Naive thymus-derived CD8-positive, alpha-beta T cell (primary cell): ENCODE results near the gene SLC26A1. TPM values are rescaled to one million over a fixed set of nuclear protein-coding genes. Genes with fewer than 3 reads are reported as not detected.

Source experiments
- ATAC-seq, 2 donors: fragments of 150-1000 bp; cut with Tn5 transposase in 1 of 2; sonication (Bioruptor Pico), chemical (Tn5 transposase) in 1 of 2; 1 replicate in 1 of 2; 2 replicates in 1 of 2; pipeline ENCODE4 v1.10.0; 2021; ENCODE audit warnings: mild to moderate bottlenecking in 2 of 2, moderate library complexity in 2 of 2
- POLR2A ChIA-PET: fragments of 350-600 bp; sonication (Branson Sonifier 250); formaldehyde crosslinking; loops from one replicate; lab custom pipeline; 2021; ENCODE audit warnings: antibody characterized with exemption; lab: Charles Lee
- DNase-seq, 10 donors: peaks; one replicate each; pipeline versions ENCODE4 v3.0.0 to v3.0.0-alpha.2; 2020 to 2022
- H3K27ac Mint-ChIP-seq, 10 donors: one replicate each; pipeline ENCODE4 v1.8.0; 2020 to 2022; ENCODE audit warnings: mild to moderate bottlenecking in 10 of 10, mixed read lengths in 10 of 10, moderate library complexity in 4 of 10, inconsistent platforms in 1 of 10
- H3K27me3 Mint-ChIP-seq, 5 donors: one replicate each; pipeline ENCODE4 v1.8.0; 2021 to 2022; ENCODE audit warnings: mixed read lengths in 5 of 5
- H3K36me3 Mint-ChIP-seq, 3 donors: one replicate each; pipeline ENCODE4 v1.8.0; 2020 to 2022; ENCODE audit warnings: mixed read lengths in 3 of 3, mild to moderate bottlenecking in 2 of 3, inconsistent platforms in 1 of 3
- H3K4me1 Mint-ChIP-seq, 4 donors: one replicate each; pipeline ENCODE4 v1.8.0; 2021 to 2022; ENCODE audit warnings: mixed read lengths in 4 of 4
- H3K4me3 Mint-ChIP-seq, 10 donors: one replicate each; pipeline ENCODE4 v1.8.0; 2020 to 2022; ENCODE audit warnings: mild to moderate bottlenecking in 10 of 10, mixed read lengths in 10 of 10, moderate library complexity in 6 of 10, inconsistent platforms in 1 of 10
- H3K9me3 Mint-ChIP-seq, 9 donors: one replicate each; pipeline ENCODE4 v1.8.0; 2020 to 2022; ENCODE audit warnings: mixed read lengths in 9 of 9, mild to moderate bottlenecking in 3 of 9, inconsistent platforms in 1 of 9, moderate library complexity in 1 of 9
- polyA plus RNA-seq, 3 donors: library from polyadenylated mRNA; unstranded; fragments of 300-500 nt; fragmentation: Illumina TruSeq; gene quantifications; one replicate each; pipeline ENCODE4 v1.2.3, GENCODE V29; 2021
- total RNA-seq, 8 experiments: library from RNA in 2 of 8; stranded (reverse) in 2 of 8; gene quantifications; one replicate each; pipeline ENCODE4 v1.2.3 and lab custom pipeline; 2021 to 2026

Gene SLC26A1
- total and polyA plus RNA-seq, 5 experiments from 2014 or later = 0.39 to 1.3 (median 0.72) TPM

GRCh38 chr4:1015179-1015578 lies 22.0 kb upstream of the SLC26A1 start:
- DNase-seq = no peak
- no peak overlapping the region for H3K4me3 Mint-ChIP-seq
- no peaks in the 10 kb centered on the region for H3K36me3 Mint-ChIP-seq
- H3K4me1 Mint-ChIP-seq = peaks cover 6 to 14% (median 10%) of the 10 kb centered on the region in 4 donors
- no peak for ATAC-seq
- POLR2A ChIA-PET = no interaction called here
- no peak overlapping the region for H3K27ac Mint-ChIP-seq
- no peaks in the 10 kb centered on the region for H3K27me3 Mint-ChIP-seq
- no peaks in the 10 kb centered on the region for H3K9me3 Mint-ChIP-seq

- Mint-ChIP-seq H3K4me1 (peaks cover 6 to 14% (median 10%) of the 10 kb centered on the region in 4 donors), H3K27ac (peak overlapping the region in 1 of 10 donors; percentile 1), H3K27me3 (no peaks in the 10 kb centered on the region), H3K36me3 (no peaks in the 10 kb centered on the region), H3K9me3 (no peaks in the 10 kb centered on the region), H3K4me3 (peak overlapping the region in 7 of 10 donors; percentile 29 to 68 (median 52))
- ATAC-seq = no peak
- no peak for DNase-seq
- POLR2A ChIA-PET = interaction anchor here (0.7 kb wide), 1 partner anchor 12 kb away, joined by 3 read pairs; no protein-coding TSS in a partner anchor
These were observed 21.3 kb upstream of the SLC26A1 start for GRCh38 chr4:1014291-1015167.

- peak overlapping the region in 9 of 10 donors; percentile 29 to 68 (median 52) for H3K4me3 Mint-ChIP-seq
- peaks cover 0 to 3% (median 0%) of the 10 kb centered on the region in 3 donors for H3K36me3 Mint-ChIP-seq
- peaks cover 1 to 10% (median 6%) of the 10 kb centered on the region in 5 donors for H3K27me3 Mint-ChIP-seq
- no peak for DNase-seq
- H3K9me3 Mint-ChIP-seq = no peaks in the 10 kb centered on the region
- POLR2A ChIA-PET = no interaction called here
- peaks cover 9 to 20% (median 16%) of the 10 kb centered on the region in 4 donors for H3K4me1 Mint-ChIP-seq
- H3K27ac Mint-ChIP-seq = no peak overlapping the region
- no peak for ATAC-seq
These were observed 20.2 kb upstream of the SLC26A1 start for GRCh38 chr4:1013225-1014073.

GRCh38 chr4:1012034-1012739 lies 19.0 kb upstream of the SLC26A1 start:
- peak in 6 of 10 donors; percentile 12 to 41 (median 32) for DNase-seq
- H3K4me3 Mint-ChIP-seq = peak overlapping the region; percentile 60 to 88 (median 67)
- POLR2A ChIA-PET = no interaction called here
- ATAC-seq = peak in 1 of 2 donors; percentile 3
- peaks cover 9 to 20% (median 17%) of the 10 kb centered on the region in 4 donors for H3K4me1 Mint-ChIP-seq
- H3K27ac Mint-ChIP-seq = peak overlapping the region in 1 of 10 donors; percentile 51
- no peaks in the 10 kb centered on the region for H3K9me3 Mint-ChIP-seq
- peaks cover 4 to 22% (median 15%) of the 10 kb centered on the region in 5 donors for H3K27me3 Mint-ChIP-seq
- peaks cover 0 to 3% (median 1%) of the 10 kb centered on the region in 3 donors for H3K36me3 Mint-ChIP-seq

GRCh38 chr4:1011666-1012033 lies 18.4 kb upstream of the SLC26A1 start:
- H3K27me3 Mint-ChIP-seq = peaks cover 8 to 28% (median 20%) of the 10 kb centered on the region in 5 donors
- peaks cover 0 to 3% (median 1%) of the 10 kb centered on the region in 3 donors for H3K36me3 Mint-ChIP-seq
- ATAC-seq (peak in 1 of 2 donors; percentile 3), DNase-seq (no peak)
- peak overlapping the region in 4 of 10 donors; percentile 43 to 60 (median 51) for H3K4me3 Mint-ChIP-seq
- H3K4me1 Mint-ChIP-seq = peaks cover 9 to 20% (median 17%) of the 10 kb centered on the region in 4 donors
- POLR2A ChIA-PET = interaction anchor here (3.2 kb wide), 1 partner anchor 25 kb away, joined by 12 read pairs; the partner anchor contains the start of gene IDUA
- no peak overlapping the region for H3K27ac Mint-ChIP-seq
- H3K9me3 Mint-ChIP-seq = no peaks in the 10 kb centered on the region

- POLR2A ChIA-PET = interaction anchor here (1.1 to 3.2 kb wide), 4 partner anchors 24 to 238 kb away, joined by 4 to 12 read pairs (median 8); partner anchors contain the start of genes CTBP1 and IDUA
- Mint-ChIP-seq H3K4me1 (peaks cover 9 to 20% (median 17%) of the 10 kb centered on the region in 4 donors), H3K9me3 (no peaks in the 10 kb centered on the region), H3K4me3 (peak within 1 kb of the TSS; percentile 83 to 96 (median 92)), H3K27me3 (peaks cover 8 to 33% (median 23%) of the 10 kb centered on the region in 5 donors), H3K36me3 (peaks cover 0 to 3% (median 1%) of the 10 kb centered on the region in 3 donors), H3K27ac (peak within 1 kb of the TSS; percentile 81 to 97 (median 94))
- peak; percentile 75 to 94 (median 84) for DNase-seq
- ATAC-seq = peak; percentile 55 to 67
These were observed 17.9 kb upstream of the SLC26A1 start, which contains the start of gene FGFRL1 for GRCh38 chr4:1011022-1011665. Gene FGFRL1, plus strand, starts transcription at chr4:1011626. Its CDS starts 860 bp downstream, at chr4:1012486.

- peak overlapping the region; percentile 83 to 96 (median 92) for H3K4me3 Mint-ChIP-seq
- peaks cover 0 to 3% (median 1%) of the 10 kb centered on the region in 3 donors for H3K36me3 Mint-ChIP-seq
- DNase-seq (peak; percentile 45 to 78 (median 58)), ATAC-seq (peak; percentile 35 to 52)
- POLR2A ChIA-PET = interaction anchor here (0.9 to 3.2 kb wide), 9 partner anchors 24 to 336 kb away, joined by 3 to 12 read pairs (median 4); partner anchors contain the start of genes CTBP1, GAK, IDUA and MYL5
- peak overlapping the region; percentile 81 to 97 (median 94) for H3K27ac Mint-ChIP-seq
- peaks cover 8 to 39% (median 25%) of the 10 kb centered on the region in 5 donors for H3K27me3 Mint-ChIP-seq
- H3K9me3 Mint-ChIP-seq = no peaks in the 10 kb centered on the region
- peaks cover 9 to 20% (median 17%) of the 10 kb centered on the region in 4 donors for H3K4me1 Mint-ChIP-seq
These were observed 17.3 kb upstream of the SLC26A1 start for GRCh38 chr4:1010395-1011021.

GRCh38 chr4:1009542-1010394 lies 16.6 kb upstream of the SLC26A1 start:
- POLR2A ChIA-PET = interaction anchor here (0.6 to 3.2 kb wide), 10 partner anchors 23 to 713 kb away, joined by 3 to 12 read pairs (median 3); partner anchors contain the start of genes CTBP1, GAK, IDUA and MYL5
- peaks cover 0 to 3% (median 2%) of the 10 kb centered on the region in 3 donors for H3K36me3 Mint-ChIP-seq
- ATAC-seq = peak; percentile 30 to 43
- peak; percentile 39 to 85 (median 72) for DNase-seq
- peak overlapping the region; percentile 79 to 96 (median 92) for H3K4me3 Mint-ChIP-seq
- peaks cover 9 to 20% (median 17%) of the 10 kb centered on the region in 4 donors for H3K4me1 Mint-ChIP-seq
- peaks cover 9 to 42% (median 27%) of the 10 kb centered on the region in 5 donors for H3K27me3 Mint-ChIP-seq
- peak overlapping the region in 8 of 10 donors; percentile 53 to 96 (median 82) for H3K27ac Mint-ChIP-seq
- no peaks in the 10 kb centered on the region for H3K9me3 Mint-ChIP-seq

- Mint-ChIP-seq H3K4me1 (peaks cover 7 to 19% (median 17%) of the 10 kb centered on the region in 4 donors), H3K27me3 (peaks cover 10 to 50% (median 29%) of the 10 kb centered on the region in 5 donors), H3K4me3 (peak overlapping the region; percentile 66 to 96 (median 81)), H3K9me3 (no peaks in the 10 kb centered on the region), H3K36me3 (peaks cover 0 to 5% (median 3%) of the 10 kb centered on the region in 3 donors), H3K27ac (peak overlapping the region in 5 of 10 donors; percentile 43 to 80 (median 53))
- DNase-seq (peak in 8 of 10 donors; percentile 16 to 72 (median 39)), ATAC-seq (peak in 1 of 2 donors; percentile 14)
- POLR2A ChIA-PET = interaction anchor here (0.6 to 3.2 kb wide), 3 partner anchors 22 to 714 kb away, joined by 3 to 12 read pairs (median 3); partner anchors contain the start of gene IDUA
These were observed 15.8 kb upstream of the SLC26A1 start for GRCh38 chr4:1008840-1009541.
